K562 (cell line): ENCODE data around the gene PSMG3. TPM values are rescaled to one million over a fixed set of nuclear protein-coding genes. Genes with fewer than 3 reads are reported as not detected.

Source experiments
- ATAC-seq: fragments of 200-7000 bp; cut with Tn5 transposase; 3 replicates; pipeline ENCODE4 v1.9.1; 2020; ENCODE audit warnings: moderate library complexity
- BruUV-seq: library from RNA; stranded (reverse); fragments of 400-500 nt; replicated peaks from 2 replicates; lab custom pipeline; 2021; lab: Mats Ljungman, UMichigan
- CTCF ChIA-PET: fragments of 300-600 bp; formaldehyde crosslinking; extraction: SDS; loops from one replicate; lab custom pipeline; 2021; ENCODE audit warnings: low intra/inter-chr PET ratio; lab: Yijun Ruan, JAX
- POLR2A ChIA-PET: fragments of 300-600, 350-650 bp; sonication (Branson Sonifier 250); formaldehyde crosslinking; extraction: SDS; loops from one replicate; lab custom pipeline; 2021; ENCODE audit warnings: antibody characterized with exemption, inconsistent platforms; lab: Yijun Ruan, JAX
- DNase-seq, 4 experiments: peaks; one replicate each; pipeline versions ENCODE4 v3.0.0 to v3.0.0-alpha.2; 2011 to 2018; ENCODE audit warnings: low spot score in 3 of 4, mixed read lengths in 3 of 4; ENCODE audit errors: extremely low read depth in 1 of 4
- FAIRE-seq: peaks from 2 replicates; lab custom pipeline; 2011; peaks lifted over from hg19 to GRCh38; lab: Jason Lieb, UNC
- H2AFZ ChIP-seq: 2 replicates; pipeline ENCODE4 v1.6.0; 2011; ENCODE audit warnings: low read depth, low read length, control low read depth, inconsistent platforms
- H3K27ac ChIP-seq: fragments of 200-600 bp; 3 replicates; pipeline ENCODE4 v1.8.0; 2011; ENCODE audit warnings: low read depth, mild to moderate bottlenecking, control low read depth, inconsistent platforms, low read length, moderate library complexity, mixed read lengths; ENCODE audit errors: extremely low read depth
- H3K27me3 ChIP-seq, 2 experiments: fragments of 300-600 bp in 1 of 2; 2 replicates in 1 of 2; 3 replicates in 1 of 2; pipeline versions ENCODE4 v1.6.0 to v1.8.0; 2011; ENCODE audit warnings: inconsistent platforms in 2 of 2, low read length in 2 of 2, mild to moderate bottlenecking in 1 of 2, mixed read lengths in 1 of 2, moderate library complexity in 1 of 2; ENCODE audit not compliant: control insufficient read depth in 2 of 2, insufficient read depth in 2 of 2
- H3K36me3 ChIP-seq: fragments of 300-600 bp; 3 replicates; pipeline ENCODE4 v1.8.0; 2011; ENCODE audit warnings: mild to moderate bottlenecking, low read length, inconsistent platforms; ENCODE audit not compliant: control insufficient read depth, insufficient read depth
- H3K4me1 ChIP-seq, 2 experiments: fragments of 200-600 bp in 1 of 2; replicated peaks in 1 of 2; 2 replicates in 1 of 2; 3 replicates in 1 of 2; pipeline versions ENCODE4 v1.5.1 to v1.8.0; 2011; ENCODE audit warnings: inconsistent platforms in 2 of 2, low read length in 2 of 2, mild to moderate bottlenecking in 1 of 2, mixed read lengths in 1 of 2, moderate library complexity in 1 of 2; ENCODE audit not compliant: control insufficient read depth in 2 of 2, insufficient read depth in 2 of 2
- H3K4me2 ChIP-seq: 2 replicates; pipeline ENCODE4 v1.6.1; 2011; ENCODE audit warnings: low read length, control low read depth, inconsistent platforms, mixed read lengths; ENCODE audit not compliant: insufficient read depth
- H3K4me3 ChIP-seq: fragments of 200-600 bp; sonication (generic), shearing (Covaris generic); 2 replicates; pipeline ENCODE4 v1.5.1; 2016; ENCODE audit warnings: control low read depth, inconsistent platforms
- H3K79me2 ChIP-seq: fragments of 200-600 bp; 3 replicates; pipeline ENCODE4 v1.8.0; 2011; ENCODE audit warnings: low read length, inconsistent platforms; ENCODE audit not compliant: control insufficient read depth, insufficient read depth
- H3K9ac ChIP-seq, 2 experiments: 2 replicates each; pipeline versions ENCODE4 v1.6.0 to v1.6.1; 2011; ENCODE audit warnings: low read depth in 2 of 2, low read length in 2 of 2, control low read depth in 1 of 2, inconsistent platforms in 1 of 2, mild to moderate bottlenecking in 1 of 2, mixed read lengths in 1 of 2; ENCODE audit not compliant: insufficient read depth in 1 of 2
- H3K9me1 ChIP-seq: one replicate; pipeline ENCODE4 v1.6.0; 2011; ENCODE audit warnings: inconsistent platforms, mild to moderate bottlenecking, low read length, moderate library complexity; ENCODE audit not compliant: control insufficient read depth, insufficient read depth
- H3K9me3 ChIP-seq: replicated peaks from 2 replicates; pipeline ENCODE4 v1.5.1; 2011; ENCODE audit warnings: low read depth, low read length, inconsistent platforms; ENCODE audit not compliant: control insufficient read depth, insufficient read depth
- H4K20me1 ChIP-seq: replicated peaks from 2 replicates; pipeline ENCODE4 v1.6.1; 2011; ENCODE audit warnings: low read length, inconsistent platforms, mixed read lengths; ENCODE audit not compliant: control insufficient read depth, insufficient read depth
- ATF3 ChIP-seq, 2 experiments: fragments of 450-650 bp in 1 of 2; sonication (generic) in 1 of 2; formaldehyde crosslinking in 1 of 2; IDR thresholded peaks in 1 of 2; conservative IDR thresholded peaks in 1 of 2; 2 replicates each; pipeline versions ENCODE4 v1.6.1 to v1.8.1; 2016 to 2023; ENCODE audit warnings: mild to moderate bottlenecking in 2 of 2, moderate library complexity in 2 of 2, inconsistent platforms in 1 of 2, missing genetic modification reagents in 1 of 2
- ELF1 ChIP-seq: fragments of 200-800 bp; sonication (Bioruptor generic); IDR thresholded peaks from 2 replicates; pipeline ENCODE4 v1.6.1; 2016; ENCODE audit warnings: missing genetic modification characterization, missing compliant biosample characterization
- HDAC3 ChIP-seq: fragments of 450-650 bp; IDR thresholded peaks from 2 replicates; pipeline ENCODE4 v1.6.1; 2018; ENCODE audit warnings: borderline replicate concordance, mild to moderate bottlenecking, moderate library complexity; ENCODE audit not compliant: partially characterized antibody
- HNRNPLL ChIP-seq: fragments of 200-400 bp; formaldehyde crosslinking; IDR thresholded peaks from 2 replicates; pipeline ENCODE4 v1.6.1; 2017; ENCODE audit warnings: low read length, low read depth, mild to moderate bottlenecking; ENCODE audit not compliant: poor library complexity, severe bottlenecking
- NFATC3 ChIP-seq: fragments of 450-650 bp; IDR thresholded peaks from 2 replicates; pipeline ENCODE4 v1.6.1; 2017; ENCODE audit warnings: mild to moderate bottlenecking
- PTBP1 ChIP-seq: fragments of 200-400 bp; formaldehyde crosslinking; IDR thresholded peaks from 2 replicates; pipeline ENCODE4 v1.6.1; 2017; ENCODE audit warnings: low read depth, low read length
- TEAD1 ChIP-seq, 2 experiments: fragments of 450-650 bp in 1 of 2; sonication (generic) in 1 of 2; formaldehyde crosslinking; IDR thresholded peaks; 2 replicates each; pipeline versions ENCODE4 v1.4.0 to v1.8.0; 2020 to 2022; ENCODE audit warnings: mild to moderate bottlenecking in 2 of 2, missing genetic modification reagents in 1 of 2
- WGBS: fragments of 100-300 bp; shearing (Covaris generic); methylation state at CpG from one replicate; pipeline ENCODE4 v1.1.6; 2016; ENCODE audit warnings: low coverage, mixed read lengths; ENCODE audit not compliant: insufficient coverage; ENCODE audit errors: missing lambda C conversion rate; 5-methylcytosine and 5-hydroxymethylcytosine counted together
- in situ Hi-C: fragments of 300-500 bp; cut with MboI; formaldehyde crosslinking; loops from 4 replicates; pipeline ENCODE4 v1.15.0; 2018; ENCODE audit warnings: inconsistent platforms, mixed read lengths
- intact Hi-C: fragments of 100-400 bp; cut with micrococcal nuclease; formaldehyde crosslinking; loops from 2 replicates; pipeline ENCODE4 v1.14.2; 2022
- polyA plus RNA-seq, 8 experiments: library from polyadenylated mRNA; depleted of rRNA in 4 of 8; stranded (reverse) in 5 of 8; unstranded in 3 of 8; fragments of >200 nt; fragmentation: Nextera tagmentation in 2 of 8; fragmentation: Illumina TruSeq in 1 of 8; extraction: Ambion mirVana in 2 of 8; extraction: Trizol in 1 of 8; gene quantifications; 2 replicates each; pipeline versions ENCODE4 v1.2.1 to v1.2.3, GENCODE V29; 2011 to 2014; ENCODE audit warnings: inconsistent platforms in 1 of 8, missing spikeins in 1 of 8
- total RNA-seq, 7 experiments: library from RNA; depleted of rRNA in 6 of 7; stranded (reverse); fragments of >200 nt in 6 of 7; fragmentation: Illumina TruSeq in 2 of 7; extraction: Trizol in 2 of 7; gene quantifications; 2 replicates each; pipeline versions ENCODE4 v1.2.1 to v1.2.3, GENCODE V29; 2011 to 2021; ENCODE audit warnings: low replicate concordance in 1 of 7
- TF ChIP-seq, protein P1 (sequence below): fragments of 450-650 bp; formaldehyde crosslinking; conservative IDR thresholded peaks from 2 replicates; pipeline ENCODE4 v1.4.0; 2022; ENCODE audit warnings: mild to moderate bottlenecking, missing genetic modification characterization
- TF ChIP-seq, protein P2 (sequence below): IDR thresholded peaks from 2 replicates; pipeline ENCODE4 v1.6.1; 2012; ENCODE audit warnings: low read depth, low read length, improper control_type of control experiment, borderline replicate concordance
- TF ChIP-seq, protein P3 (sequence below): sonication (generic); formaldehyde crosslinking; IDR thresholded peaks from 2 replicates; pipeline ENCODE4 v1.9.0; 2022; ENCODE audit warnings: mild to moderate bottlenecking, missing genetic modification reagents

The PSMG3 gene
- total and polyA plus RNA-seq, 9 of the 15 experiments (the other 6 are each of a cell fraction or from before 2014, with no cell fraction given) = 34.8 to 122 (median 80.1) TPM

DNA sequence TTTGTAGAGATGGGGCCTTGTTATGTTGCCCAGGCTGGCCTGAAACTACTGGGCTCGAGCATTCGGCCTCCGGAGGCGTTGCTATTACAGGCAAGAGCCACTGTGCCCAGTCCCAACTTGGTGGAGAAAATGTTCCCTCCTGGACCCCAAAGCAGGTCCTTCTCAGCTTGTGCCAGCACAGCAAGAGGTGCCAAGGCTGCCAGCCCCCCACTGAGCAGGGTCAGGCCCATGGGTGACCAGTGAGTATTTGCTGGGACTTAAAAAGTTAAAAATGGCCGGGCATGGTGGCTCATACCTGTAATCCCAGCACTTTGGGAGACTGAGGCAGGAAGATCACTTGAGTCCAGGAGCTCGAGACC lies 34.8 kb downstream of the PSMG3 start:
- FAIRE-seq (no peak), DNase-seq (no peak), ATAC-seq (no peak)
- CTCF ChIA-PET = no interaction called here
- Histone ChIP-seq H3K4me1 (peaks cover 45 to 91% of the 10 kb centered on the region in 2 experiments), H3K79me2 (peaks cover 73% of the 10 kb centered on the region), H3K36me3 (peaks cover 33% of the 10 kb centered on the region; the same call in 2 of the 3 replicates), H3K9ac (0 out of 4 replicates have a peak overlapping the region, but pooled peaks of 1 of the 2 experiments have one; percentile 9), H3K9me1 (peaks cover 14% of the 10 kb centered on the region), H3K27ac (no peak overlapping the region), H2AFZ (no peak overlapping the region), H3K4me2 (no peak overlapping the region), H3K27me3 (no peaks in the 10 kb centered on the region), H3K9me3 (no peaks in the 10 kb centered on the region), H4K20me1 (peaks cover 53% of the 10 kb centered on the region), H3K4me3 (no peak overlapping the region)
- TF ChIP-seq PTBP1 (no peak), HDAC3 (no peak), TEAD1 (CRISPR knock-in tag; IDR thresholded peaks at IDR 0.05) (no peak), NFATC3 (no peak), HNRNPLL (no peak), ATF3 (IDR thresholded peaks at IDR 0.05) (no peak), ATF3 (CRISPR knock-in tag; conservative IDR thresholded peaks at IDR 0.05) (no peak), ELF1 (tag) (no peak)
- TF ChIP-seq, protein P1, sequence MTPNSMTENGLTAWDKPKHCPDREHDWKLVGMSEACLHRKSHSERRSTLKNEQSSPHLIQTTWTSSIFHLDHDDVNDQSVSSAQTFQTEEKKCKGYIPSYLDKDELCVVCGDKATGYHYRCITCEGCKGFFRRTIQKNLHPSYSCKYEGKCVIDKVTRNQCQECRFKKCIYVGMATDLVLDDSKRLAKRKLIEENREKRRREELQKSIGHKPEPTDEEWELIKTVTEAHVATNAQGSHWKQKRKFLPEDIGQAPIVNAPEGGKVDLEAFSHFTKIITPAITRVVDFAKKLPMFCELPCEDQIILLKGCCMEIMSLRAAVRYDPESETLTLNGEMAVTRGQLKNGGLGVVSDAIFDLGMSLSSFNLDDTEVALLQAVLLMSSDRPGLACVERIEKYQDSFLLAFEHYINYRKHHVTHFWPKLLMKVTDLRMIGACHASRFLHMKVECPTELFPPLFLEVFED = no peak
- TF ChIP-seq, protein P2, sequence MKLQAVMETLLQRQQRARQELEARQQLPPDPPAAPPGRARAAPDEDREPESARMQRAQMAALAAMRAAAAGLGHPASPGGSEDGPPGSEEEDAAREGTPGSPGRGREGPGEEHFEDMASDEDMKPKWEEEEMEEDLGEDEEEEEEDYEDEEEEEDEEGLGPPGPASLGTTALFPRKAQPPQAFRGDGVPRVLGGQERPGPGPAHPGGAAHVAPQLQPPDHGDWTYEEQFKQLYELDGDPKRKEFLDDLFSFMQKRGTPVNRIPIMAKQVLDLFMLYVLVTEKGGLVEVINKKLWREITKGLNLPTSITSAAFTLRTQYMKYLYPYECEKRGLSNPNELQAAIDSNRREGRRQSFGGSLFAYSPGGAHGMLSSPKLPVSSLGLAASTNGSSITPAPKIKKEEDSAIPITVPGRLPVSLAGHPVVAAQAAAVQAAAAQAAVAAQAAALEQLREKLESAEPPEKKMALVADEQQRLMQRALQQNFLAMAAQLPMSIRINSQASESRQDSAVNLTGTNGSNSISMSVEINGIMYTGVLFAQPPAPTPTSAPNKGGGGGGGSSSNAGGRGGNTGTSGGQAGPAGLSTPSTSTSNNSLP = no peak
- TF ChIP-seq, protein P3, sequence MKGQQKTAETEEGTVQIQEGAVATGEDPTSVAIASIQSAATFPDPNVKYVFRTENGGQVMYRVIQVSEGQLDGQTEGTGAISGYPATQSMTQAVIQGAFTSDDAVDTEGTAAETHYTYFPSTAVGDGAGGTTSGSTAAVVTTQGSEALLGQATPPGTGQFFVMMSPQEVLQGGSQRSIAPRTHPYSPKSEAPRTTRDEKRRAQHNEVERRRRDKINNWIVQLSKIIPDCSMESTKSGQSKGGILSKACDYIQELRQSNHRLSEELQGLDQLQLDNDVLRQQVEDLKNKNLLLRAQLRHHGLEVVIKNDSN (CRISPR knock-in tag) = no peak
- 91% methylated on average over 6 of the region's 6 CpGs for WGBS
- no TSS peak for BruUV-seq
- intact Hi-C loops = no loop called here
- in situ Hi-C loops = no loop called here
- POLR2A ChIA-PET = interaction anchor here (1.2 kb wide), 1 partner anchor 8 kb away, joined by 3 read pairs; no protein-coding TSS in a partner anchor
